HepG2 (cell line): ENCODE data around the gene RBM22. TPM values are rescaled to one million over a fixed set of nuclear protein-coding genes. Genes with fewer than 3 reads are reported as not detected.

Experiments used
- ATAC-seq: fragments of 200-7000 bp; cut with Tn5 transposase; 3 replicates; pipeline ENCODE4 v1.9.1; 2020; ENCODE audit warnings: mild to moderate bottlenecking, moderate library complexity
- BruUV-seq: library from RNA; stranded (reverse); fragments of 400-500 nt; replicated peaks from 2 replicates; lab custom pipeline; 2021; lab: Mats Ljungman, UMichigan
- CTCF ChIA-PET: fragments of 300-600 bp; formaldehyde crosslinking; extraction: SDS; loops from one replicate; lab custom pipeline; 2021; ENCODE audit warnings: low total read pairs, inconsistent platforms, low intra/inter-chr PET ratio; lab: Yijun Ruan, JAX
- POLR2A ChIA-PET: fragments of 350-600 bp; sonication (Branson Sonifier 250); formaldehyde crosslinking; loops from one replicate; lab custom pipeline; 2020; ENCODE audit warnings: antibody characterized with exemption, inconsistent platforms; lab: Yijun Ruan, JAX
- DNase-seq: peaks from one replicate; pipeline ENCODE4 v3.0.0-alpha.2; 2015; ENCODE audit warnings: low spot score
- FAIRE-seq: peaks from 3 replicates; lab custom pipeline; 2011; peaks lifted over from hg19 to GRCh38; lab: Jason Lieb, UNC
- H2AFZ ChIP-seq: one replicate; pipeline ENCODE4 v1.6.1; 2011; ENCODE audit warnings: low read length, inconsistent platforms
- H3K27ac ChIP-seq: fragments of 300-600 bp; 3 replicates; pipeline ENCODE4 v1.8.0; 2011; ENCODE audit warnings: mixed run types, mild to moderate bottlenecking, mixed read lengths, low read length, inconsistent platforms; ENCODE audit not compliant: insufficient read depth; ENCODE audit errors: extremely low read length
- H3K27me3 ChIP-seq, 2 experiments: fragments of 200-600 bp in 1 of 2; 2 replicates in 1 of 2; 3 replicates in 1 of 2; pipeline versions ENCODE4 v1.6.0 to v1.8.0; 2011; ENCODE audit warnings: low read length in 2 of 2, mild to moderate bottlenecking in 2 of 2, moderate library complexity in 2 of 2, inconsistent platforms in 1 of 2; ENCODE audit not compliant: insufficient read depth in 2 of 2, control insufficient read depth in 1 of 2
- H3K36me3 ChIP-seq, 2 experiments: fragments of 200-600 bp in 1 of 2; replicated peaks in 1 of 2; 2 replicates in 1 of 2; 3 replicates in 1 of 2; pipeline versions ENCODE4 v1.5.1 to v1.8.0; 2011; ENCODE audit warnings: low read length in 2 of 2, inconsistent platforms in 1 of 2; ENCODE audit not compliant: insufficient read depth in 2 of 2, control insufficient read depth in 1 of 2
- H3K4me1 ChIP-seq: 2 replicates; pipeline ENCODE4 v1.5.1; 2012; ENCODE audit warnings: low read length, inconsistent platforms; ENCODE audit not compliant: insufficient read depth
- H3K4me2 ChIP-seq: 2 replicates; pipeline ENCODE4 v1.6.0; 2011; ENCODE audit warnings: low read depth, low read length, inconsistent platforms
- H3K4me3 ChIP-seq, 3 experiments: fragments of 200-600 bp in 1 of 3; sonication (generic), shearing (Covaris generic) in 1 of 3; replicated peaks in 1 of 3; 2 replicates each; pipeline ENCODE4 v1.5.1; 2011 to 2016; ENCODE audit warnings: low read length in 3 of 3, inconsistent platforms in 2 of 3, low read depth in 2 of 3, mild to moderate bottlenecking in 2 of 3, control low read depth in 1 of 3, mixed read lengths in 1 of 3; ENCODE audit not compliant: insufficient read depth in 1 of 3
- H3K79me2 ChIP-seq: one replicate; pipeline ENCODE4 v1.6.1; 2011; ENCODE audit warnings: low read length, inconsistent platforms; ENCODE audit not compliant: insufficient read depth
- H3K9ac ChIP-seq: 2 replicates; pipeline ENCODE4 v1.6.0; 2011; ENCODE audit warnings: mild to moderate bottlenecking, low read depth, low read length, inconsistent platforms; ENCODE audit not compliant: insufficient read depth
- H3K9me3 ChIP-seq: 2 replicates; pipeline ENCODE4 v1.5.1; 2012; ENCODE audit warnings: mild to moderate bottlenecking, low read length
- H4K20me1 ChIP-seq: 2 replicates; pipeline ENCODE4 v1.6.0; 2011; ENCODE audit warnings: inconsistent platforms, mild to moderate bottlenecking, low read length, moderate library complexity; ENCODE audit not compliant: insufficient read depth
- MAFK ChIP-seq, 2 experiments: IDR thresholded peaks in 1 of 2; conservative IDR thresholded peaks in 1 of 2; 2 replicates each; pipeline ENCODE4 v1.6.1; 2011; ENCODE audit warnings: improper control_type of control experiment in 2 of 2, low read length in 2 of 2
- PITX1 ChIP-seq: sonication (generic); formaldehyde crosslinking; IDR thresholded peaks from 2 replicates; pipeline ENCODE4 v1.5.1; 2020; ENCODE audit warnings: mild to moderate bottlenecking, missing genetic modification reagents
- RFX5 ChIP-seq: IDR thresholded peaks from 2 replicates; pipeline ENCODE4 v1.6.1; 2011; ENCODE audit warnings: low read depth, low read length, improper control_type of control experiment
- ZNF431 ChIP-seq: sonication (generic); formaldehyde crosslinking; IDR thresholded peaks from 2 replicates; pipeline ENCODE4 v1.9.0; 2022; ENCODE audit warnings: missing genetic modification reagents, low read depth, mild to moderate bottlenecking, borderline replicate concordance
- WGBS: methylation state at CpG from one replicate; pipeline ENCODE4 v1.1.6; 2017; ENCODE audit warnings: low lambda C conversion rate; 5-methylcytosine and 5-hydroxymethylcytosine counted together
- in situ Hi-C: cut with HindIII; loops from 2 replicates; pipeline ENCODE4 v1.10.0; 2017; ENCODE audit warnings: low pct_unique_long_range_greater_than_20kb; ENCODE audit not compliant: extremely low pct_ligation_motif_present
- intact Hi-C: fragments of 100-400 bp; cut with micrococcal nuclease; formaldehyde crosslinking; loops from one replicate; pipeline ENCODE4 v1.10.0; 2022; ENCODE audit not compliant: unreplicated experiment
- polyA plus RNA-seq, 8 experiments: library from polyadenylated mRNA; depleted of rRNA in 3 of 8; stranded (reverse) in 7 of 8; unstranded in 1 of 8; fragments of >200 nt; fragmentation: Illumina TruSeq in 4 of 8; extraction: Trizol in 4 of 8; gene quantifications; 2 replicates each; pipeline versions ENCODE4 v1.2.1 to v1.2.3, GENCODE V29; 2011 to 2016; ENCODE audit warnings: low read depth in 4 of 8, missing spikeins in 1 of 8, mixed read lengths in 1 of 8; ENCODE audit not compliant: insufficient read depth in 1 of 8
- total RNA-seq, 5 experiments: library from RNA; depleted of rRNA; stranded (reverse); fragments of >200 nt; fragmentation: Illumina TruSeq; extraction: Trizol; gene quantifications; 2 replicates each; pipeline ENCODE4 v1.2.3, GENCODE V29; 2016; ENCODE audit warnings: low read depth in 1 of 5

The RBM22 gene
- total and polyA plus RNA-seq, 2 of the 13 experiments (the other 11 are each of a cell fraction or from before 2014, with no cell fraction given), result 28.3 to 35.0 TPM

GRCh38 chr5:150644514-150644913 is 56.3 kb downstream of the RBM22 start:
- 14% methylated on average over 2 of the region's 2 CpGs for WGBS

GRCh38 chr5:150644058-150644457 is 56.8 kb downstream of the RBM22 start:
- TF ChIP-seq MAFK (conservative IDR thresholded peaks at IDR 0.05 in 1 of 2, IDR thresholded peaks at IDR 0.05 in 1 of 2; ENCODE audit: low read length in 2 of 2) (peak; percentile 26 to 30; a peak in 2 of 4 replicates), PITX1 (CRISPR knock-in tag) (no peak)
- H3K9ac ChIP-seq, result no peak overlapping the region
- DNase-seq (no peak), FAIRE-seq (no peak), ATAC-seq (no peak)
- H3K27ac ChIP-seq, result no peak overlapping the region
- CTCF ChIA-PET, result no interaction called here
- H4K20me1 ChIP-seq, result no peaks in the 10 kb centered on the region
- no peak overlapping the region for H3K4me3 ChIP-seq
- no TSS peak for BruUV-seq
- no peak overlapping the region for H2AFZ ChIP-seq
- H3K79me2 ChIP-seq, result no peaks in the 10 kb centered on the region
- 53% methylated on average over 4 of the region's 5 CpGs for WGBS
- H3K36me3 ChIP-seq, result no peaks in the 10 kb centered on the region
- intact Hi-C loops (loop anchor here (5.0 kb wide), 1 partner anchor 312 kb away; no protein-coding TSS in a partner anchor), in situ Hi-C loops (loop anchor here (5.0 kb wide), 1 partner anchor 62 kb away; no protein-coding TSS in a partner anchor)
- 0 out of 2 replicates have a peak overlapping the region, but pooled peaks have one; percentile 12 for H3K4me2 ChIP-seq
- H3K4me1 ChIP-seq, result peaks cover 60% of the 10 kb centered on the region
- 0 out of 5 replicates have a peak, but pooled peaks cover 0 to 3% of the 10 kb centered on the region in 2 experiments for H3K27me3 ChIP-seq
- POLR2A ChIA-PET, result interaction anchor here (1.5 kb wide), 1 partner anchor 57 kb away, joined by 3 read pairs; the partner anchor contains the start of gene RBM22
- H3K9me3 ChIP-seq, result no peaks in the 10 kb centered on the region

More at GRCh38 chr5:150644514-150644913, 56.3 kb downstream of the RBM22 start:
- CTCF ChIA-PET, result no interaction called here
- peak; percentile 45 for DNase-seq
- no peak overlapping the region for H2AFZ ChIP-seq
- H3K4me1 ChIP-seq, result peaks cover 56% of the 10 kb centered on the region
- no peak overlapping the region for H3K4me3 ChIP-seq
- TF ChIP-seq ZNF431 (CRISPR knock-in tag), result no peak
- peak; percentile 78 for TF ChIP-seq RFX5
- TF ChIP-seq, all 625 proteins: peak for 1
- ATAC-seq (peak; percentile 28; the same call in 2 of the 3 replicates), FAIRE-seq (no peak)
- H3K9ac ChIP-seq, result no peak overlapping the region
- intact Hi-C loops, result loop anchor here (5.0 kb wide), 1 partner anchor 312 kb away; no protein-coding TSS in a partner anchor
- 0 out of 2 replicates have a peak overlapping the region, but pooled peaks have one; percentile 12 for H3K4me2 ChIP-seq
- POLR2A ChIA-PET, result interaction anchor here (0.6 to 1.5 kb wide), 2 partner anchors 9 to 56 kb away, joined by 3 read pairs; partner anchors contain the start of gene RBM22
- H3K27me3 ChIP-seq, result 0 out of 5 replicates have a peak, but pooled peaks cover 0 to 3% of the 10 kb centered on the region in 2 experiments
- in situ Hi-C loops, result loop anchor here (5.0 kb wide), 1 partner anchor 62 kb away; no protein-coding TSS in a partner anchor
- no peaks in the 10 kb centered on the region for H3K79me2 ChIP-seq
- no peaks in the 10 kb centered on the region for H3K36me3 ChIP-seq
- H4K20me1 ChIP-seq, result no peaks in the 10 kb centered on the region
- H3K27ac ChIP-seq, result no peak overlapping the region
- no TSS peak for BruUV-seq
- H3K9me3 ChIP-seq, result no peaks in the 10 kb centered on the region
